A172 (cell line): ENCODE results near the gene TRAF3IP1. TPM values are rescaled to one million over a fixed set of nuclear protein-coding genes. Genes with fewer than 3 reads are reported as not detected.
"Not testable (repeated sequence)": the region's sequence is repeated elsewhere in the genome, so short reads cannot be mapped to it uniquely, and the experiment has no call there.

Source experiments
- DNase-seq: peaks from one replicate; pipeline ENCODE4 v3.0.0-alpha.2; 2015; ENCODE audit warnings: low spot score
- total RNA-seq: library from RNA; depleted of rRNA; stranded (reverse); fragments of >200 nt; shearing (Covaris generic); gene quantifications from 2 replicates; pipeline ENCODE4 v1.2.3, GENCODE V29; 2014

Gene TRAF3IP1
- total RNA-seq, 1 experiment from 2014 or later: 17.9 TPM

- DNase-seq: no peak
These were observed 12.1 kb upstream of the TRAF3IP1 start for GRCh38 chr2:238308177-238308576.

GRCh38 chr2:238310721-238311120 is 9.6 kb upstream of the TRAF3IP1 start:
- not testable (repeated sequence) for DNase-seq

- no peak for DNase-seq
These were observed 6.9 kb upstream of the TRAF3IP1 start for GRCh38 chr2:238313289-238313990.

- no peak for DNase-seq
These were observed 6.3 kb upstream of the TRAF3IP1 start for GRCh38 chr2:238313991-238314350.

GRCh38 chr2:238314576-238314975 is 5.7 kb upstream of the TRAF3IP1 start:
- DNase-seq: no peak

- no peak for DNase-seq
These were observed 5.2 kb upstream of the TRAF3IP1 start for GRCh38 chr2:238315031-238315595.

- DNase-seq: no peak
These were observed 447 bp downstream of the TRAF3IP1 start for GRCh38 chr2:238320648-238321281.

- no peak for DNase-seq
These were observed 1.1 kb downstream of the TRAF3IP1 start for GRCh38 chr2:238321467-238321866.

GRCh38 chr2:238322001-238322411 is 1.7 kb downstream of the TRAF3IP1 start:
- DNase-seq: no peak

GRCh38 chr2:238324248-238324647 is 3.9 kb downstream of the TRAF3IP1 start:
- not testable (repeated sequence) for DNase-seq

- DNase-seq: no peak
These were observed 5.4 kb downstream of the TRAF3IP1 start for GRCh38 chr2:238325694-238326093.

- no peak for DNase-seq
These were observed 6.6 kb downstream of the TRAF3IP1 start for GRCh38 chr2:238326801-238327365.

- DNase-seq: no peak
These were observed 7.4 kb downstream of the TRAF3IP1 start for GRCh38 chr2:238327751-238328150.

GRCh38 chr2:238330391-238330790 is 10.1 kb downstream of the TRAF3IP1 start:
- no peak for DNase-seq

GRCh38 chr2:238331916-238332315 is 11.6 kb downstream of the TRAF3IP1 start:
- DNase-seq: no peak

GRCh38 chr2:238334885-238335284 is 14.6 kb downstream of the TRAF3IP1 start:
- no peak for DNase-seq

- not testable (repeated sequence) for DNase-seq
These were observed 15.3 kb downstream of the TRAF3IP1 start for GRCh38 chr2:238335591-238335990.

GRCh38 chr2:238336151-238336550 is 15.8 kb downstream of the TRAF3IP1 start:
- DNase-seq: no peak

- DNase-seq: no peak
These were observed 16.6 kb downstream of the TRAF3IP1 start for GRCh38 chr2:238336793-238337444.

GRCh38 chr2:238337846-238338245 is 17.5 kb downstream of the TRAF3IP1 start:
- no peak for DNase-seq

- no peak for DNase-seq
These were observed 18.5 kb downstream of the TRAF3IP1 start for GRCh38 chr2:238338710-238339394.

- no peak for DNase-seq
These were observed 19.1 kb downstream of the TRAF3IP1 start for GRCh38 chr2:238339395-238339780.
